ENCODE data around the gene DLG2.

The DLG2 gene

GRCh38 chr11:83717537-83717936 is 1909.6 kb downstream of the DLG2 start:
- TF ChIP-seq CTCF (IDR thresholded peaks at IDR 0.05; ENCODE audit: borderline replicate concordance, insufficient read depth, low read depth, low read length), result no peak
- H3K4me3 ChIP-seq (ENCODE audit: low read depth, low read length), result no peak overlapping the region

GRCh38 chr11:83715927-83716535 is 1911.1 kb downstream of the DLG2 start:
- TF ChIP-seq CTCF (IDR thresholded peaks at IDR 0.05; ENCODE audit: borderline replicate concordance, insufficient read depth, low read depth, low read length), result no peak
- no peak overlapping the region for H3K4me3 ChIP-seq (ENCODE audit: low read depth, low read length)

- TF ChIP-seq CTCF (IDR thresholded peaks at IDR 0.05; ENCODE audit: borderline replicate concordance, insufficient read depth, low read depth, low read length), result no peak
- no peak overlapping the region for H3K4me3 ChIP-seq (ENCODE audit: low read depth, low read length)
Observed at GRCh38 chr11:83713708-83714107, 1913.4 kb downstream of the DLG2 start.

GRCh38 chr11:83711106-83711527 is 1916.0 kb downstream of the DLG2 start:
- no peak for TF ChIP-seq CTCF (IDR thresholded peaks at IDR 0.05; ENCODE audit: borderline replicate concordance, insufficient read depth, low read depth, low read length)
- no peak overlapping the region for H3K4me3 ChIP-seq (ENCODE audit: low read depth, low read length)

GRCh38 chr11:83709434-83709833 is 1917.7 kb downstream of the DLG2 start:
- no peak overlapping the region for H3K4me3 ChIP-seq (ENCODE audit: low read depth, low read length)
- no peak for TF ChIP-seq CTCF (IDR thresholded peaks at IDR 0.05; ENCODE audit: borderline replicate concordance, insufficient read depth, low read depth, low read length)

GRCh38 chr11:83706566-83706965 is 1920.6 kb downstream of the DLG2 start:
- no peak for TF ChIP-seq CTCF (IDR thresholded peaks at IDR 0.05; ENCODE audit: borderline replicate concordance, insufficient read depth, low read depth, low read length)
- no peak overlapping the region for H3K4me3 ChIP-seq (ENCODE audit: low read depth, low read length)

GRCh38 chr11:83702796-83703195 is 1924.3 kb downstream of the DLG2 start:
- H3K4me3 ChIP-seq (ENCODE audit: low read depth, low read length), result no peak overlapping the region
- TF ChIP-seq CTCF (IDR thresholded peaks at IDR 0.05; ENCODE audit: borderline replicate concordance, insufficient read depth, low read depth, low read length), result no peak

Measured in GM12875 (cell line).